NCI-H146 treated with DMSO at 0.1 percent for 48 hours (cell line): ENCODE data around the gene CELSR1.
"Not testable (repeated sequence)": the region's sequence is repeated elsewhere in the genome, so short reads cannot be mapped to it uniquely, and the experiment has no call there.

Source experiments
- DNase-seq: peaks from one replicate; lab custom pipeline; 2025; ENCODE audit not compliant: unreplicated experiment; lab: John Stamatoyannopoulos, UW

The CELSR1 gene

GRCh38 chr22:46406791-46407190, 130.6 kb downstream of the CELSR1 start:
- no peak for DNase-seq

GRCh38 chr22:46406349-46406748, 131.1 kb downstream of the CELSR1 start:
- no peak for DNase-seq

GRCh38 chr22:46405901-46406300, 131.5 kb downstream of the CELSR1 start:
- DNase-seq: no peak

- DNase-seq: not testable (repeated sequence)
Measured at GRCh38 chr22:46403880-46404279, 133.5 kb downstream of the CELSR1 start.

- DNase-seq: no peak
Measured at GRCh38 chr22:46402505-46402904, 134.9 kb downstream of the CELSR1 start.

- DNase-seq: no peak
Measured at GRCh38 chr22:46401370-46401769, 136.1 kb downstream of the CELSR1 start.

- no peak for DNase-seq
Measured at GRCh38 chr22:46399251-46400024, 138.0 kb downstream of the CELSR1 start.

- DNase-seq: no peak
Measured at GRCh38 chr22:46397951-46398350, 139.5 kb downstream of the CELSR1 start.

GRCh38 chr22:46397514-46397913, 139.9 kb downstream of the CELSR1 start:
- no peak for DNase-seq

- not testable (repeated sequence) for DNase-seq
Measured at GRCh38 chr22:46397049-46397448, 140.4 kb downstream of the CELSR1 start.

GRCh38 chr22:46395145-46395544, 142.3 kb downstream of the CELSR1 start:
- DNase-seq: no peak

- no peak for DNase-seq
Measured at GRCh38 chr22:46394622-46395021, 142.8 kb downstream of the CELSR1 start.

- DNase-seq: no peak
Measured at GRCh38 chr22:46393873-46394272, 143.5 kb downstream of the CELSR1 start.

GRCh38 chr22:46392137-46392844, 145.1 kb downstream of the CELSR1 start:
- no peak for DNase-seq

- no peak for DNase-seq
Measured at GRCh38 chr22:46391486-46392136, 145.8 kb downstream of the CELSR1 start.

GRCh38 chr22:46390652-46391301, 146.6 kb downstream of the CELSR1 start:
- no peak for DNase-seq

GRCh38 chr22:46390105-46390651, 147.2 kb downstream of the CELSR1 start:
- DNase-seq: no peak

GRCh38 chr22:46389081-46389480, 148.3 kb downstream of the CELSR1 start:
- no peak for DNase-seq

- DNase-seq: no peak
Measured at GRCh38 chr22:46388647-46389046, 148.8 kb downstream of the CELSR1 start.

- no peak for DNase-seq
Measured at GRCh38 chr22:46387748-46388147, 149.7 kb downstream of the CELSR1 start.

- DNase-seq: no peak
Measured at GRCh38 chr22:46386312-46386711, 151.1 kb downstream of the CELSR1 start.
